Activated B cell treated with CpG ODN at 0.5 μM for 24 hours (primary cell): ENCODE data around the gene FBXW4. TPM values are rescaled to one million over a fixed set of nuclear protein-coding genes. Genes with fewer than 3 reads are reported as not detected.
A peak's percentile ranks its signal among the peaks of the same experiment; 100 is the strongest.
"Not testable (repeated sequence)": the region's sequence is repeated elsewhere in the genome, so short reads cannot be mapped to it uniquely, and the experiment has no call there.

Experiments
- ATAC-seq: fragments of 200-7000 bp; cut with Tn5 transposase; one replicate; pipeline ENCODE4 v1.10.0; 2021; ENCODE audit warnings: low read depth, mild to moderate bottlenecking, moderate library complexity
- CTCF ChIA-PET: fragments of 350-600 bp; sonication (Branson Sonifier 250); formaldehyde crosslinking; loops from one replicate; lab custom pipeline; 2021; ENCODE audit warnings: antibody characterized with exemption; lab: Charles Lee
- POLR2A ChIA-PET: fragments of 350-600 bp; sonication (Branson Sonifier 250); formaldehyde crosslinking; loops from one replicate; lab custom pipeline; 2021; ENCODE audit warnings: antibody characterized with exemption; lab: Charles Lee
- DNase-seq: peaks from one replicate; pipeline ENCODE4 v3.0.0; 2022
- H3K27ac Mint-ChIP-seq: one replicate; pipeline ENCODE4 v1.8.0; 2020; ENCODE audit warnings: mixed read lengths
- H3K27me3 Mint-ChIP-seq: one replicate; pipeline ENCODE4 v1.8.0; 2021; ENCODE audit warnings: mixed read lengths
- H3K36me3 Mint-ChIP-seq: one replicate; pipeline ENCODE4 v1.8.0; 2021; ENCODE audit warnings: low read depth, mixed read lengths
- H3K4me1 Mint-ChIP-seq: one replicate; pipeline ENCODE4 v1.8.0; 2021; ENCODE audit warnings: mixed read lengths
- H3K4me3 Mint-ChIP-seq: one replicate; pipeline ENCODE4 v1.8.0; 2020; ENCODE audit warnings: mild to moderate bottlenecking, mixed read lengths
- H3K9me3 Mint-ChIP-seq: one replicate; pipeline ENCODE4 v1.8.0; 2020; ENCODE audit warnings: mixed read lengths
- intact Hi-C: fragments of 100-400 bp; cut with micrococcal nuclease; formaldehyde crosslinking; loops from one replicate; pipeline ENCODE4 v1.15.1; 2024
- total RNA-seq: library from RNA; stranded (reverse); gene quantifications from 2 replicates; pipeline ENCODE4 v1.2.3, GENCODE V29; 2022
- TF ChIP-seq, protein P1 (sequence below): fragments of 200-600 bp; IDR thresholded peaks from one replicate; pipeline ENCODE4 v1.8.0; 2022; ENCODE audit warnings: antibody characterized with exemption, mild to moderate bottlenecking

Gene FBXW4
- total RNA-seq, 1 donor from 2014 or later, result 74.2 TPM

DNA sequence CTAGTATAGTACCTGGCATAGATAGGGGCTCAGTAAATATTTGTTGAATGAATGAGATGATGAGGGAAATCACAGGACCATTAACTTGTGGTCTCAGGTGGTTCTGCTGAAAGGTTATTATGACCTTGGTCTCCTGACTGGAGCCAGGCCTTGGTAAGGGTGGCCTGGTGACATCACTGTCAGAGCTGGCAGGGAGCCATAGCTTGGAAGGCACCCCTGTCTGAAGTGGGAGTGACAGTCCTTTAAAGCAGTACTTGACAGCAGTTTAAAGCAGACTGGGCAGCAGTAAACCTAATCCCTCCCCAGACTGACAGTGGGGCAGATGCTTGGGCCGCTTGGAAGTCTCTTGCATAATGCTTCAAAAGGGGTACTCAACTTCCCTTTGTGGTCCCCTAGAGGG lies 93.4 kb downstream of the FBXW4 start:
- ATAC-seq (no peak), DNase-seq (no peak)
- ChIA-PET CTCF (interaction anchor here (2.3 kb wide), 1 partner anchor 181 kb away, joined by 11 read pairs; no protein-coding TSS in a partner anchor), POLR2A (no interaction called here)
- Mint-ChIP-seq H3K4me3 (no peak overlapping the region), H3K9me3 (no peaks in the 10 kb centered on the region), H3K27me3 (no peaks in the 10 kb centered on the region), H3K4me1 (no peaks in the 10 kb centered on the region), H3K36me3 (peaks cover 20% of the 10 kb centered on the region), H3K27ac (no peak overlapping the region)
- intact Hi-C loops, result no loop called here
- TF ChIP-seq, protein P1, sequence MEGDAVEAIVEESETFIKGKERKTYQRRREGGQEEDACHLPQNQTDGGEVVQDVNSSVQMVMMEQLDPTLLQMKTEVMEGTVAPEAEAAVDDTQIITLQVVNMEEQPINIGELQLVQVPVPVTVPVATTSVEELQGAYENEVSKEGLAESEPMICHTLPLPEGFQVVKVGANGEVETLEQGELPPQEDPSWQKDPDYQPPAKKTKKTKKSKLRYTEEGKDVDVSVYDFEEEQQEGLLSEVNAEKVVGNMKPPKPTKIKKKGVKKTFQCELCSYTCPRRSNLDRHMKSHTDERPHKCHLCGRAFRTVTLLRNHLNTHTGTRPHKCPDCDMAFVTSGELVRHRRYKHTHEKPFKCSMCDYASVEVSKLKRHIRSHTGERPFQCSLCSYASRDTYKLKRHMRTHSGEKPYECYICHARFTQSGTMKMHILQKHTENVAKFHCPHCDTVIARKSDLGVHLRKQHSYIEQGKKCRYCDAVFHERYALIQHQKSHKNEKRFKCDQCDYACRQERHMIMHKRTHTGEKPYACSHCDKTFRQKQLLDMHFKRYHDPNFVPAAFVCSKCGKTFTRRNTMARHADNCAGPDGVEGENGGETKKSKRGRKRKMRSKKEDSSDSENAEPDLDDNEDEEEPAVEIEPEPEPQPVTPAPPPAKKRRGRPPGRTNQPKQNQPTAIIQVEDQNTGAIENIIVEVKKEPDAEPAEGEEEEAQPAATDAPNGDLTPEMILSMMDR, result no peak

DNA sequence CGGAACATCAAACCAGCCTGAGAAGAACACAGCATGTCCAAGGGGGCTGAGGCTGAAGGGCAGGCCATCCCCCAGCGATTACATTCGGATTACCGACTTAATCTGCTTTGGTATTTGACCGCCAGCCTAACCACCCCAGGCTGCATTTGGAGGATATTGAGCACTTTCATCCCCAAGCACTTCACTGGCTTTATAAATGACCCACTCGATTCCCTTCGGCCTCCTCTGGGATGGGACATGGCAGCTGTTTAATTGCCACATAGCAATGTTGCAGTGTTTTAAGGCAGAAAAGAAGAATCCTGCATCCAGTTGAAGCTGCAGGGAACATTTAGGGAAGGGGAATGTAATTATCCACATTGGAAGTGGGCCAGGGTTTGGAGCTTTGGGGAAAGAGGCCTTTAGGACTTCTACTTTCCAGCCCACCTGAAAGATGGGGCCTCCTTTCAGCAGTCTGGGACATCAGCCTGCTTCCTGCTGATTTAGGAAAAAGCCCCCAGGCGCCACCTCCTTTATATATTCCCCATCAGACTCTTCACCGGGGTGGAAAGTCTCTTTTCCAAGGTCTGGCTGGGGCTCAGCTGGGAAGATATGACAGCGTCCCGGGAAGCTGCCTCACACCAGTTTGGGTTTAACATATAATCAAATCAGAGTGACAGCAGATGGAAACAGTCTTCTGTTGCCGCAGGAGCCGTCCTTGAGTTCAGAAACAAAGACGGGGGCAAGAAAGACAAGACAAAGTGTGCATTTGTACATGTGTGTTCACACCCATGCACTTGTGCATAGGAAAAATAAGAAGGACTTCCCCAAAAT lies 97.7 kb downstream of the FBXW4 start:
- Mint-ChIP-seq H3K36me3 (no peaks in the 10 kb centered on the region), H3K27ac (no peak overlapping the region), H3K27me3 (no peaks in the 10 kb centered on the region), H3K4me1 (no peaks in the 10 kb centered on the region), H3K9me3 (no peaks in the 10 kb centered on the region), H3K4me3 (no peak overlapping the region)
- TF ChIP-seq, protein P1, result no peak
- CTCF ChIA-PET, result no interaction called here
- POLR2A ChIA-PET, result interaction anchor here (1.3 kb wide), 1 partner anchor 9 kb away, joined by 4 read pairs; the partner anchor contains the start of genes DPCD and POLL
- DNase-seq, result no peak
- no peak for ATAC-seq
- intact Hi-C loops, result no loop called here

DNA sequence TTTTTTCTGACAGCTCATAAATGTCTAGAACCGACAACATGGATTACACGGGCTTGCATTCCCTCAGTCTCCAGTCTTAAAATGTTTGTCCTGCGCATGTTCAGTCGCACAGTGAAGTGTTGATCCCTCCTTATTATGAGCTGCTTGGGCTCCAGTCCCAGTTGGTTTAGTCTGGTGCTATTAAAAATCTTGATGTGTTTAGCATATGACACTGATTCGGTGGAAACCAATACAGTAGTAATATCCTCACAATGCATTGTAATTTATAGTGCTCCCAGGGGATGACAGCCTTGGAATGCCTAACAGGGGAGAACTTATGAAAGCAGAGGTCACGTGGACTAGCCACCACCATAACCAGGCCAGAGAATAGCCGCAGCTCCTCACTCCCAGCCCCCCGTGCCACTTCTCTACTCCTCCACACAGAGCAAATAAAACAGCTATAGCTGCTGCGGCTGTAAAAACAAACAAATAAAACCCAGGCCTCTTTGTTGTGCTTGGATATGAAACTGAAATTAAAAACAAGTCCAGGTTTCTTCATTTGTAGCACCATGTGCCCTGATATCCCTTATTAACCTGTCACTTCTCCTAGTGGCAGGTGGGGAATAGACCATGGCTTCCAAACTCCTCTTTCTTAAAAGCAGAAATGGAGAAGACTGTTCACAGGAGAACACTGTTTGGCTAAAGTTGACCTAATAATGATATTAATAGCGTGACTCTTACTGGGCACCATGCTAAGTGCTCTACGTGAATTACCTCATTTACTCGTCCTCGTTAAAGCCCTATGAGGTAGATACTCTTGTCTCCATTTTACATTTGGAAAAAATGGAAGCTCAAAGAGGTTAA lies 99.2 kb downstream of the FBXW4 start:
- ChIA-PET POLR2A (interaction anchor here (1.3 kb wide), 1 partner anchor 8 kb away, joined by 4 read pairs; the partner anchor contains the start of genes DPCD and POLL), CTCF (no interaction called here)
- intact Hi-C loops, result no loop called here
- ATAC-seq (no peak), DNase-seq (no peak)
- Mint-ChIP-seq H3K27ac (no peak overlapping the region), H3K27me3 (no peaks in the 10 kb centered on the region), H3K36me3 (no peaks in the 10 kb centered on the region), H3K9me3 (no peaks in the 10 kb centered on the region), H3K4me1 (no peaks in the 10 kb centered on the region), H3K4me3 (no peak overlapping the region)
- TF ChIP-seq, protein P1, result no peak

DNA sequence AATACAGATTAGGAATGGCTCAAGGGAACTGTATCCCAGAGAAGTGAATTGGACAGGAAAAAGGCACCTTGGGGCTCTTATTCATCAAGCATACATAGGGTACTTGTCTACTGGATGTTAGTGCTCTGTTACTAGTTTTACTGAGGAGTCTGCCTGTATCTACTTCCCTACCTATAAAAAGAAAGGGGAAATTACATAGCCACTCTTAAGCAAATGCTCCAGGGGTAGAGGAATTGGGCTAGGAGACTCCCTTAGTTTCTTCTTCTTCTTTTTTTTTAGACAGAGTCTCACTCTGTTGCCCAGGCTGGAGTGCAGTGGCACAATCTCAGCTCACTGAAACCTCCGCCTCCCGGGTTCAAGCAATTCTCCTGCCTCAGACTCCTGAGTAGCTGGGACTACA lies 101.6 kb downstream of the FBXW4 start:
- POLR2A ChIA-PET, CTCF ChIA-PET, intact Hi-C loops, ATAC-seq, DNase-seq, H3K27me3 Mint-ChIP-seq, H3K36me3 Mint-ChIP-seq, H3K9me3 Mint-ChIP-seq, H3K27ac Mint-ChIP-seq, H3K4me1 Mint-ChIP-seq, H3K4me3 Mint-ChIP-seq: not testable (repeated sequence)

DNA sequence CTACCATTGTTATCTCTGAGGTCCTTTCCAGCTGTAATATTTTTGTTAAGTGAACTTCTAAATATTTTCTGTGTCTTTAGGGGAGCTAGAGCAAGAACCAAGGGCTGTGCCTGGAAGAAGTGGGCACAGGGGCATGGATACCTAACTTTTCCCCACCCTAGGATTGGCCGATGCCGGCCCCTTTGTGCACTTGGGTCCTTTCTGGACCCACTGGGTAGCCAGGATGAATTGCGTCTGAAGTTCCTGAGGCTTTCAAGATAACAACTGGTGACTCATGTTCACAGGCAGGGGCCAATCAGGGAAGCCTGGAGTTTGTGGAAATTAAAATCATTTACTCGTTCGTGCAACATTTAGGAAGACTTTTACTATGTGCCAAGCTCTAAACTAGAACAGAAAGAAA lies 106.1 kb downstream of the FBXW4 start:
- Mint-ChIP-seq H3K4me1 (peaks cover 19% of the 10 kb centered on the region), H3K36me3 (peaks cover 16% of the 10 kb centered on the region), H3K27ac (no peak overlapping the region), H3K27me3 (no peaks in the 10 kb centered on the region), H3K9me3 (no peaks in the 10 kb centered on the region), H3K4me3 (peak overlapping the region; percentile 92)
- TF ChIP-seq, protein P1, result no peak
- no peak for ATAC-seq
- POLR2A ChIA-PET, result no interaction called here
- DNase-seq, result no peak
- CTCF ChIA-PET, result interaction anchor here (3.8 kb wide), 1 partner anchor 18 kb away, joined by 14 read pairs; no protein-coding TSS in a partner anchor
- intact Hi-C loops, result loop anchor here (1.0 to 5.0 kb wide), 4 partner anchors 19 to 483 kb away; partner anchors contain the start of genes BTRC and NPM3
